DOHH2 (cell line): ENCODE results near the gene GOLGA3.

Experiments
- EZH2phosphoT487 ChIP-seq: fragments of 200-600 bp; sonication (generic); IDR thresholded peaks from 2 replicates; pipeline ENCODE4 v1.6.1; 2017; ENCODE audit warnings: borderline replicate concordance, mild to moderate bottlenecking, antibody characterized with exemption, low read length, moderate library complexity, mixed read lengths
- TF ChIP-seq, protein P1 (sequence below): fragments of 200-600 bp; sonication (generic); IDR thresholded peaks from one replicate; pipeline ENCODE4 v1.5.1; 2014; ENCODE audit warnings: antibody characterized with exemption, mild to moderate bottlenecking, low read depth, low read length; ENCODE audit not compliant: poor library complexity, severe bottlenecking

GRCh38 chr12:132775502-132776229, 53.0 kb downstream of the GOLGA3 start:
- TF ChIP-seq, protein P1, sequence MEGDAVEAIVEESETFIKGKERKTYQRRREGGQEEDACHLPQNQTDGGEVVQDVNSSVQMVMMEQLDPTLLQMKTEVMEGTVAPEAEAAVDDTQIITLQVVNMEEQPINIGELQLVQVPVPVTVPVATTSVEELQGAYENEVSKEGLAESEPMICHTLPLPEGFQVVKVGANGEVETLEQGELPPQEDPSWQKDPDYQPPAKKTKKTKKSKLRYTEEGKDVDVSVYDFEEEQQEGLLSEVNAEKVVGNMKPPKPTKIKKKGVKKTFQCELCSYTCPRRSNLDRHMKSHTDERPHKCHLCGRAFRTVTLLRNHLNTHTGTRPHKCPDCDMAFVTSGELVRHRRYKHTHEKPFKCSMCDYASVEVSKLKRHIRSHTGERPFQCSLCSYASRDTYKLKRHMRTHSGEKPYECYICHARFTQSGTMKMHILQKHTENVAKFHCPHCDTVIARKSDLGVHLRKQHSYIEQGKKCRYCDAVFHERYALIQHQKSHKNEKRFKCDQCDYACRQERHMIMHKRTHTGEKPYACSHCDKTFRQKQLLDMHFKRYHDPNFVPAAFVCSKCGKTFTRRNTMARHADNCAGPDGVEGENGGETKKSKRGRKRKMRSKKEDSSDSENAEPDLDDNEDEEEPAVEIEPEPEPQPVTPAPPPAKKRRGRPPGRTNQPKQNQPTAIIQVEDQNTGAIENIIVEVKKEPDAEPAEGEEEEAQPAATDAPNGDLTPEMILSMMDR = no peak
- TF ChIP-seq EZH2phosphoT487 = no peak
